ENCODE results near the gene C1QTNF12.

- TF ChIP-seq CTCF (IDR thresholded peaks at IDR 0.05; ENCODE audit: low read length) (no peak), EZH2 (optimal IDR thresholded peaks at IDR 0.05; ENCODE audit: low read depth, low read length) (no peak)
Measured at GRCh38 chr1:1239227-1239613, 7.3 kb downstream of the C1QTNF12 start.

Measured in MM.1S (cell line).